ENCODE results near the gene ZNF394. TPM values are rescaled to one million over a fixed set of nuclear protein-coding genes. Genes with fewer than 3 reads are reported as not detected.

Gene ZNF394
- total RNA-seq, 1 donor from 2014 or later: 24.2 TPM

DNA sequence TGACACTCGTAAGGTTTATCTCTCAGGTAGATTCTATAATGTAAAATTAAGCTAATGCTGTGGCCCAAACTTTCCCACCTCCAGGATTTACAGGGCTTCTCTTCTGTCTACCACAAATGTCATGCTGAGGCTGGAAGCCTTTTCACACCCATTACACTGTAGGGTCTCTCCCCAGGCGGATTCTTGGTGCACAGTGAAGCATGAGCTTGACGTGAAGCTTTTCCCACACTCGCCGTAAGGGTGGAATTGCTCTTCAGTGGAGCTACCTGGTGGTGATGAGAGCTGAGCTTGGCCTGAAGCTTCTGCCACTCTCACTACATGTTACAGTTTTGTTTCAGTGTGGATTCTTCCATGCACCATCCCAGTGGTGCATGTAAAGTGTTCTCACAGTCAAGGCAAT lies 40.5 kb upstream of the ZNF394 start:
- Histone ChIP-seq H3K27me3 (ENCODE audit: control insufficient read depth, insufficient read depth, low read length) (no peaks in the 10 kb centered on the region), H3K4me3 (ENCODE audit: low read depth, low read length) (no peak overlapping the region), H3K36me3 (ENCODE audit: control insufficient read depth, insufficient read depth, low read length) (no peaks in the 10 kb centered on the region)
- peak; percentile 70 for FAIRE-seq
- no peak for DNase-seq (ENCODE audit: low read depth)
- TF ChIP-seq, protein P1, sequence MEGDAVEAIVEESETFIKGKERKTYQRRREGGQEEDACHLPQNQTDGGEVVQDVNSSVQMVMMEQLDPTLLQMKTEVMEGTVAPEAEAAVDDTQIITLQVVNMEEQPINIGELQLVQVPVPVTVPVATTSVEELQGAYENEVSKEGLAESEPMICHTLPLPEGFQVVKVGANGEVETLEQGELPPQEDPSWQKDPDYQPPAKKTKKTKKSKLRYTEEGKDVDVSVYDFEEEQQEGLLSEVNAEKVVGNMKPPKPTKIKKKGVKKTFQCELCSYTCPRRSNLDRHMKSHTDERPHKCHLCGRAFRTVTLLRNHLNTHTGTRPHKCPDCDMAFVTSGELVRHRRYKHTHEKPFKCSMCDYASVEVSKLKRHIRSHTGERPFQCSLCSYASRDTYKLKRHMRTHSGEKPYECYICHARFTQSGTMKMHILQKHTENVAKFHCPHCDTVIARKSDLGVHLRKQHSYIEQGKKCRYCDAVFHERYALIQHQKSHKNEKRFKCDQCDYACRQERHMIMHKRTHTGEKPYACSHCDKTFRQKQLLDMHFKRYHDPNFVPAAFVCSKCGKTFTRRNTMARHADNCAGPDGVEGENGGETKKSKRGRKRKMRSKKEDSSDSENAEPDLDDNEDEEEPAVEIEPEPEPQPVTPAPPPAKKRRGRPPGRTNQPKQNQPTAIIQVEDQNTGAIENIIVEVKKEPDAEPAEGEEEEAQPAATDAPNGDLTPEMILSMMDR (IDR thresholded peaks at IDR 0.05; ENCODE audit: insufficient read depth, low read length, severe bottlenecking): no peak

DNA sequence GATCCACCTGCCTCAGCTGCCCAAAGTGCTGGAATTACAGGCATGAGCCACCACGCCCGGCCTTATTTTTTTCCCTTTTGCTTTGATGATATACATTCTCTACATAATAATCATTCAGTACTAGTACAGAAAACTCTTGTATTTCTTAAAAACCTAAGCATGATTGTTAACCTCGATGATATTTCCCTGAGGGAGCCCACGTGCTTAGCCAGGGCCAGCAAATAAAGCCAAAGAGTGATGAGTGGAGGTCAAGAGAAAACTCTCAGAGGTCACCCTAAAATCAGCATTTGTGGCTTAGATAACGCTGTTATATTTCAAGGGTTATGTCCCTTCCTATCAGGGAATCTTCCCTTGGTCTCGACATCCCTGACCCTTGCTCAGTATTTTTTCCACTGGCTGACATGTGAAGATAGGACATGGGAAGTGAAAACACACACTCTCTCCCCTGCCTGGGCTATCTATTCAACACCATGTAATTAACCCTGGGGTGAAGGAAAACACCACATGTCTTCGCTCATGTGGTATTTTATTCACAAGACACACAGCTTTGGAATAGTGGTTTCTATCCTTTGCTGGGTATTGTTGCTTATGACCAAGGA lies 39.2 kb upstream of the ZNF394 start:
- no peaks in the 10 kb centered on the region for H3K27me3 ChIP-seq (ENCODE audit: control insufficient read depth, insufficient read depth, low read length)
- H3K4me3 ChIP-seq (ENCODE audit: low read depth, low read length): no peak overlapping the region
- TF ChIP-seq, protein P1 (IDR thresholded peaks at IDR 0.05; ENCODE audit: insufficient read depth, low read length, severe bottlenecking): no peak
- DNase-seq (ENCODE audit: low read depth): no peak
- no peaks in the 10 kb centered on the region for H3K36me3 ChIP-seq (ENCODE audit: control insufficient read depth, insufficient read depth, low read length)
- no peak for FAIRE-seq

DNA sequence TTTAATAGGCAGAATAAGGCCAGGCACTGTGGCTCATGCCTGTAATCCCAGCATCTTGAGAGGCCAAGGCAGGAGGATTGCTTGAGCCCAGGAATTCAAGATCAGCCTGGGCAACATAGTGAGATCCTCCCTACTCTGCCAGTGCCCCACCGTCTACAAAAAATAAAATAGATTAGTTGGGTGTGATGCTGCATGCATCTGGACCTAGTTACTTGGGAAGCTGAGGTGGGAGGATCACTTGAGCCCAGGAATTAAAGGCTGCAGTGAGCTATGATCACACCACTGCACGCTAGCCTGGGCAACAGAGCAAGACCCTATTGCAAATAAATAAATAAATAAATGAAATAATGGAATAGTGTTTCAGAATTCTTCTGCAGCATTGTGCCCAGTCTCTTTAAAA lies 35.6 kb upstream of the ZNF394 start:
- FAIRE-seq (no peak), DNase-seq (ENCODE audit: low read depth) (no peak)
- H3K36me3 ChIP-seq (ENCODE audit: control insufficient read depth, insufficient read depth, low read length): peaks cover 8% of the 10 kb centered on the region
- TF ChIP-seq, protein P1 (IDR thresholded peaks at IDR 0.05; ENCODE audit: insufficient read depth, low read length, severe bottlenecking): no peak
- H3K27me3 ChIP-seq (ENCODE audit: control insufficient read depth, insufficient read depth, low read length): no peaks in the 10 kb centered on the region
- H3K4me3 ChIP-seq (ENCODE audit: low read depth, low read length): no peak overlapping the region

DNA sequence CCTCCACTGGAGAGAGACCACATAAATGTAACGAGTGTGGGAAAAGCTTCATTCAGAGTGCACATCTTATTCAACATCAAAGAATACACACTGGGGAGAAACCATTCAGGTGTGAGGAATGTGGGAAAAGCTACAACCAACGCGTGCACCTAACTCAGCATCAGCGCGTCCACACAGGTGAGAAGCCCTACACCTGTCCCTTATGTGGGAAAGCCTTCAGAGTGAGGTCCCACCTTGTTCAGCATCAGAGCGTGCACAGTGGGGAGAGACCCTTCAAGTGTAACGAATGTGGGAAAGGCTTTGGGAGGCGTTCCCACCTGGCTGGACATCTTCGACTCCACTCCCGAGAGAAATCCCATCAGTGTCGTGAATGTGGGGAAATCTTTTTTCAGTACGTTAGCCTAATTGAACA lies 31.3 kb upstream of the ZNF394 start:
- no peak for DNase-seq (ENCODE audit: low read depth)
- no peaks in the 10 kb centered on the region for H3K27me3 ChIP-seq (ENCODE audit: control insufficient read depth, insufficient read depth, low read length)
- no peak for FAIRE-seq
- TF ChIP-seq, protein P1 (IDR thresholded peaks at IDR 0.05; ENCODE audit: insufficient read depth, low read length, severe bottlenecking): no peak
- peaks cover 10% of the 10 kb centered on the region for H3K36me3 ChIP-seq (ENCODE audit: control insufficient read depth, insufficient read depth, low read length)
- no peak overlapping the region for H3K4me3 ChIP-seq (ENCODE audit: low read depth, low read length)

DNA sequence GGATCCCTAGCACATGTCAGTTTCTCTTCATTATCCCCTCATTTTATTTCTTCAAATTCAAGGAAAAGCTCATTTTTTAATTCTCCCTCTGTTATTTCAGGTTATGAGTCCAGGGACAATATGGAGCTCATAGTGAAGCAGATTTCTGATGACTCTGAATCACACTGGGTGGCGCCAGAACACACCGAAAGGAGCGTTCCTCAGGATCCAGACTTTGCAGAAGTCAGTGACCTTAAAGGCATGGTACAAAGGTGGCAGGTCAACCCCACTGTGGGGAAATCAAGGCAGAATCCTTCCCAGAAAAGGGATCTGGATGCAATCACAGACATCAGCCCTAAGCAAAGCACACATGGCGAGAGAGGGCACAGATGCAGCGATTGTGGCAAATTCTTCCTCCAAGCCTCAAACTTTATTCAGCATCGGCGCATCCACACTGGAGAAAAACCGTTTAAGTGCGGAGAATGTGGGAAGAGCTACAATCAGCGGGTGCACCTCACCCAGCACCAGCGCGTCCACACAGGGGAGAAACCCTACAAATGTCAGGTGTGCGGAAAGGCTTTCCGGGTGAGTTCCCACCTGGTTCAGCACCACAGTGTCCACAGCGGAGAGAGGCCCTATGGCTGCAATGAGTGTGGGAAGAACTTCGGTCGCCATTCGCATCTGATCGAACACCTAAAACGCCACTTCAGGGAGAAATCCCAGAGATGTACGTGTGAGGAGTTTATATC lies 25.8 kb upstream of the ZNF394 start:
- FAIRE-seq (no peak), DNase-seq (ENCODE audit: low read depth) (peak; percentile 16)
- Histone ChIP-seq H3K36me3 (ENCODE audit: control insufficient read depth, insufficient read depth, low read length) (peaks cover 3% of the 10 kb centered on the region), H3K27me3 (ENCODE audit: control insufficient read depth, insufficient read depth, low read length) (no peaks in the 10 kb centered on the region), H3K4me3 (ENCODE audit: low read depth, low read length) (no peak overlapping the region)
- TF ChIP-seq, protein P1 (IDR thresholded peaks at IDR 0.05; ENCODE audit: insufficient read depth, low read length, severe bottlenecking): peak; percentile 47

All from bronchial epithelial cell (primary cell).